Adrenal gland (tissue), 12 donors: ENCODE data around the gene PHLDB1. TPM values are rescaled to one million over a fixed set of nuclear protein-coding genes. Genes with fewer than 3 reads are reported as not detected.

Experiments
- DNase-seq, 7 donors: peaks; one replicate each; pipeline ENCODE4 v3.0.0-alpha.2; 2019 to 2020
- H3K27ac ChIP-seq, 5 donors: fragments of 200-600 bp; sonication (generic) in 4 of 5; 1 replicate in 3 of 5; 2 replicates in 2 of 5; pipeline versions ENCODE4 v1.5.1 to v1.8.0; 2016 to 2020; ENCODE audit warnings: mild to moderate bottlenecking in 1 of 5
- H3K27me3 ChIP-seq: fragments of 200-600 bp; 2 replicates; pipeline ENCODE4 v1.8.0; 2021
- H3K36me3 ChIP-seq, 2 donors: fragments of 200-600 bp; replicated peaks in 1 of 2; 1 replicate in 1 of 2; 2 replicates in 1 of 2; pipeline versions ENCODE4 v1.5.1 to v1.8.0; 2018 to 2022
- H3K4me1 ChIP-seq, 2 donors: fragments of 200-600 bp; replicated peaks in 1 of 2; 1 replicate in 1 of 2; 2 replicates in 1 of 2; pipeline versions ENCODE4 v1.5.1 to v1.8.0; 2018 to 2021
- H3K4me3 ChIP-seq, 4 donors: fragments of 200-600 bp; sonication (generic) in 3 of 4; one replicate each; pipeline ENCODE4 v1.5.1; 2016 to 2018
- H3K9me3 ChIP-seq, 3 donors: fragments of 200-600 bp; sonication (generic) in 1 of 3; replicated peaks in 1 of 3; 1 replicate in 2 of 3; 2 replicates in 1 of 3; pipeline versions ENCODE4 v1.5.1 to v1.8.0; 2016 to 2021
- CTCF ChIP-seq, 6 experiments: fragments of 450-650 bp in 4 of 6; fragments of 200-600 bp in 2 of 6; sonication (generic) in 1 of 6; IDR thresholded peaks; 1 replicate in 5 of 6; 2 replicates in 1 of 6; pipeline versions ENCODE4 v1.5.1 to v1.8.0; 2016 to 2021; ENCODE audit warnings: antibody characterized with exemption in 6 of 6, mild to moderate bottlenecking in 2 of 6, moderate library complexity in 1 of 6
- POLR2A ChIP-seq, 2 donors: fragments of 450-650 bp; IDR thresholded peaks; one replicate each; pipeline ENCODE4 v1.6.1; 2017; ENCODE audit warnings: antibody characterized with exemption in 2 of 2, mild to moderate bottlenecking in 2 of 2, moderate library complexity in 1 of 2
- WGBS, 4 donors: extraction: QIAGEN DNeasy Blood & Tissue Kit in 2 of 4; methylation state at CpG; one replicate each; pipeline versions ENCODE4 v1.1.5 to v1.1.7; 2013 to 2017; 5-methylcytosine and 5-hydroxymethylcytosine counted together
- intact Hi-C, 2 donors: fragments of 100-400 bp; cut with DNase I; formaldehyde crosslinking; loops; one replicate each; pipeline versions ENCODE4 v1.14.1 to v1.15.0; 2022 to 2023
- polyA plus RNA-seq, 3 donors: library from polyadenylated mRNA; stranded (reverse); fragments of 200-250 nt in 2 of 3; fragments of 350-450 nt in 1 of 3; fragmentation: Illumina TruSeq in 1 of 3; extraction: RNeasy Lipid Tissue Mini Kit (QIAGEN cat#74804) in 1 of 3; gene quantifications; one replicate each; pipeline ENCODE4 v1.2.3, GENCODE V29; 2013 to 2014
- total RNA-seq, 9 donors: library from RNA; depleted of rRNA in 4 of 9; stranded (reverse); fragments of >200 nt in 4 of 9; fragments of 120-200 nt in 1 of 9; fragmentation: NEBNext Ultra II Directional in 1 of 9; extraction: Animal tissue kit (Norgen Biotek cat#: 25700) in 1 of 9; gene quantifications; one replicate each; pipeline versions ENCODE4 v1.1.0 to v1.2.4, GENCODE V29; 2013 to 2023
- donor health status: healthy with polysubstance abuse.
- donor health status: Bipolar disorder and iron deficiency.
- donor health status: DM: yes; HTN: yes; CAD: no.
- donor health status: DM: no; HTN: no; CAD: no.
- donor health status: DM: no; HTN: no; CAD: no.
- donor health status: DM: yes; HTN: yes; CAD: no.

The PHLDB1 gene
- total and polyA plus RNA-seq, 12 donors, result 20.7 to 207 (median 80.2) TPM

GRCh38 chr11:118643142-118643994 is 36.0 kb downstream of the PHLDB1 start:
- TF ChIP-seq POLR2A (IDR thresholded peaks at IDR 0.05) (no peak), CTCF (IDR thresholded peaks at IDR 0.05) (no peak)
- H3K27ac ChIP-seq, result peak overlapping the region in 4 of 5 donors; percentile 22 to 76 (median 62)

GRCh38 chr11:118643995-118644345 is 36.6 kb downstream of the PHLDB1 start:
- TF ChIP-seq CTCF (IDR thresholded peaks at IDR 0.05), result no peak
- Histone ChIP-seq H3K27ac (peak overlapping the region in 3 of 5 donors; percentile 61 to 76 (median 64)), H3K4me3 (no peak overlapping the region), H3K27me3 (no peaks in the 10 kb centered on the region), H3K9me3 (no peaks in the 10 kb centered on the region), H3K4me1 (peaks cover 10 to 18% of the 10 kb centered on the region in 2 donors), H3K36me3 (peaks cover 0 to 78% of the 10 kb centered on the region in 2 donors)
- 85 to 100% (median 92%) methylated on average over 3 to 7 of the region's 7 CpGs for WGBS, 4 donors
- DNase-seq, result no peak
- intact Hi-C loops, result no loop called here

More at GRCh38 chr11:118643142-118643994, 36.0 kb downstream of the PHLDB1 start:
- H3K9me3 ChIP-seq, result no peaks in the 10 kb centered on the region
- H3K27me3 ChIP-seq, result no peaks in the 10 kb centered on the region
- no peak overlapping the region for H3K4me3 ChIP-seq
- DNase-seq, result peak in 4 of 7 donors; percentile 49 to 71 (median 50)
- intact Hi-C loops, result no loop called here
- peaks cover 0 to 76% of the 10 kb centered on the region in 2 donors for H3K36me3 ChIP-seq
- WGBS, 4 donors, result 57 to 66% (median 61%) methylated on average over 6 to 11 of the region's 11 CpGs
- peaks cover 10 to 18% of the 10 kb centered on the region in 2 donors for H3K4me1 ChIP-seq

GRCh38 chr11:118644496-118644895 is 37.1 kb downstream of the PHLDB1 start:
- H3K36me3 ChIP-seq, result peaks cover 0 to 83% of the 10 kb centered on the region in 2 donors
- DNase-seq, result no peak
- H3K9me3 ChIP-seq, result no peaks in the 10 kb centered on the region
- WGBS, 4 donors, result 90 to 94% (median 92%) methylated on average over 10 of the region's 10 CpGs
- TF ChIP-seq POLR2A (IDR thresholded peaks at IDR 0.05), result no peak
- TF ChIP-seq CTCF (IDR thresholded peaks at IDR 0.05), result no peak
- no peaks in the 10 kb centered on the region for H3K27me3 ChIP-seq
- peaks cover 10 to 18% of the 10 kb centered on the region in 2 donors for H3K4me1 ChIP-seq
- H3K4me3 ChIP-seq, result no peak overlapping the region
- H3K27ac ChIP-seq, result no peak overlapping the region
- intact Hi-C loops, result no loop called here

GRCh38 chr11:118645066-118645715 is 37.8 kb downstream of the PHLDB1 start:
- no peaks in the 10 kb centered on the region for H3K27me3 ChIP-seq
- DNase-seq, result no peak
- WGBS, 4 donors, result 89 to 94% (median 94%) methylated on average over 19 to 24 of the region's 24 CpGs

More at GRCh38 chr11:118645066-118645715, 37.8 kb downstream of the PHLDB1 start:
- Histone ChIP-seq H3K36me3 (peaks cover 0 to 85% of the 10 kb centered on the region in 2 donors), H3K4me3 (no peak overlapping the region), H3K9me3 (no peaks in the 10 kb centered on the region), H3K27ac (no peak overlapping the region), H3K4me1 (peaks cover 10 to 18% of the 10 kb centered on the region in 2 donors)
- TF ChIP-seq CTCF (IDR thresholded peaks at IDR 0.05) (no peak), POLR2A (IDR thresholded peaks at IDR 0.05) (no peak)
- intact Hi-C loops, result no loop called here
